GM23248 (cell line): ENCODE measurements around the gene TMEM107.

Source experiments
- EZH2 ChIP-seq: fragments of 200-600 bp; sonication (generic); IDR thresholded peaks from 2 replicates; pipeline ENCODE4 v1.6.1; 2018; ENCODE audit warnings: antibody characterized with exemption, mild to moderate bottlenecking; ENCODE audit not compliant: insufficient read depth, poor library complexity, severe bottlenecking
- EZH2phosphoT487 ChIP-seq: fragments of 200-600 bp; sonication (generic); IDR thresholded peaks from 2 replicates; pipeline ENCODE4 v1.6.1; 2018; ENCODE audit warnings: antibody characterized with exemption, moderate library complexity, mild to moderate bottlenecking, low read depth; ENCODE audit not compliant: insufficient read depth

GRCh38 chr17:8206536-8206935 is 30.4 kb upstream of the TMEM107 start:
- no peak for TF ChIP-seq EZH2
- no peak for TF ChIP-seq EZH2phosphoT487
